Measurements from ENCODE around the gene TMEM108. TPM values are rescaled to one million over a fixed set of nuclear protein-coding genes. Genes with fewer than 3 reads are reported as not detected.

TMEM108 gene
- total RNA-seq, 1 experiment from 2014 or later = not detected

- ChIA-PET POLR2A (no interaction called here), RAD21 (ENCODE audit: low non-redundant PET in 1 of 2, low total read pairs in 2 of 2, uncharacterized antibody in 2 of 2, unreplicated experiment in 2 of 2) (no interaction called here), CTCF (no interaction called here)
- Histone ChIP-seq H3K27ac (ENCODE audit: low read depth, low read length) (no peak overlapping the region), H3K27me3 (ENCODE audit: insufficient read depth, low read length) (peaks cover 49% of the 10 kb centered on the region), H3K4me1 (ENCODE audit: control insufficient read depth in 1 of 2, insufficient read depth in 2 of 2, low read length in 2 of 2) (no peaks in the 10 kb centered on the region), H4K20me1 (ENCODE audit: insufficient read depth) (no peaks in the 10 kb centered on the region), H3K9me2 (ENCODE audit: insufficient read depth) (no peaks in the 10 kb centered on the region), H3K9me3 (ENCODE audit: control insufficient read depth in 1 of 2, insufficient read depth in 1 of 2, low read depth in 1 of 2, low read length in 2 of 2) (no peaks in the 10 kb centered on the region), H3K4me2 (ENCODE audit: low read length) (no peak overlapping the region), H3K9ac (ENCODE audit: low read length) (no peak overlapping the region), H3K36me3 (ENCODE audit: control insufficient read depth in 1 of 2, insufficient read depth in 2 of 2, low read length in 2 of 2) (no peaks in the 10 kb centered on the region), H2AFZ (ENCODE audit: low read depth, low read length, poor library complexity, severe bottlenecking) (no peak overlapping the region), H3K4me3 (replicated peaks in 1 of 2; ENCODE audit: low read depth in 1 of 2, low read length in 2 of 2) (no peak overlapping the region), H3K79me2 (ENCODE audit: insufficient read depth, low read length) (no peaks in the 10 kb centered on the region)
- no TSS peak for BruUV-seq (replicated peaks)
- TF ChIP-seq ELF1 (IDR thresholded peaks at IDR 0.05; ENCODE audit: borderline replicate concordance, low read depth) (no peak), ZBTB33 (IDR thresholded peaks at IDR 0.05; ENCODE audit: extremely low read depth, insufficient replicate concordance, low read length) (no peak), ZNF274 (IDR thresholded peaks at IDR 0.05; ENCODE audit: low read depth, low read length) (no peak), SP1 (IDR thresholded peaks at IDR 0.05; ENCODE audit: low read depth) (no peak), MAX (IDR thresholded peaks at IDR 0.05) (no peak), POLR2AphosphoS5 (IDR thresholded peaks at IDR 0.05; ENCODE audit: low read depth, low read length) (no peak), SIN3A (IDR thresholded peaks at IDR 0.05; ENCODE audit: low read depth) (no peak), EZH2phosphoT487 (IDR thresholded peaks at IDR 0.05; ENCODE audit: borderline replicate concordance) (no peak), CBX3 (IDR thresholded peaks at IDR 0.05; ENCODE audit: low read depth) (no peak), SRF (IDR thresholded peaks at IDR 0.05; ENCODE audit: low read depth) (no peak), RAD21 (IDR thresholded peaks at IDR 0.05; ENCODE audit: low read depth) (no peak), ZFX (IDR thresholded peaks at IDR 0.05) (no peak), YY1 (IDR thresholded peaks at IDR 0.05; ENCODE audit: extremely low read depth, insufficient replicate concordance, low read depth, low read length) (no peak), JUND (IDR thresholded peaks at IDR 0.05) (no peak)
- DNase-seq (ENCODE audit: low read depth, low spot score) (no peak), ATAC-seq (no peak)
- intact Hi-C loops (cut with micrococcal nuclease) = no loop called here
These were observed 244.0 kb downstream of the TMEM108 start for GRCh38 chr3:133282236-133282635.
